OCI-LY3 (cell line): ENCODE measurements around the gene CRYGN.

ENCODE experiments used
- H2AFZ ChIP-seq: fragments of 200-600, 300-600 bp; shearing (Covaris generic); 2 replicates; pipeline ENCODE4 v1.6.0; 2014; ENCODE audit warnings: antibody characterized with exemption, low read depth, low read length
- H3K27ac ChIP-seq: fragments of 200-600, 300-600 bp; sonication (generic); 2 replicates; pipeline ENCODE4 v1.5.1; 2014; ENCODE audit warnings: mild to moderate bottlenecking, low read length, moderate library complexity, mixed read lengths
- H3K27me3 ChIP-seq: fragments of 200-600, 300-600 bp; sonication (generic); 2 replicates; pipeline ENCODE4 v1.6.1; 2014; ENCODE audit warnings: low read depth, low read length, mixed read lengths
- H3K36me3 ChIP-seq: fragments of 200-600, 300-600 bp; sonication (generic); replicated peaks from 2 replicates; pipeline ENCODE3; 2014; ENCODE audit warnings: low read depth, low read length, mixed read lengths
- H3K4me1 ChIP-seq: fragments of 300-600, 200-600 bp; sonication (generic); 2 replicates; pipeline ENCODE4 v1.6.1; 2014; ENCODE audit warnings: low read length, mixed read lengths
- H3K4me2 ChIP-seq: fragments of 200-600, 300-600 bp; sonication (generic); 2 replicates; pipeline ENCODE4 v1.6.1; 2014; ENCODE audit warnings: low read length, mixed read lengths
- H3K4me3 ChIP-seq: fragments of 300-600, 200-600 bp; sonication (generic); 2 replicates; pipeline ENCODE4 v1.5.1; 2014; ENCODE audit warnings: antibody characterized with exemption, mild to moderate bottlenecking, low read length, moderate library complexity
- H3K79me2 ChIP-seq: fragments of 300-600, 200-600 bp; shearing (Covaris generic); 2 replicates; pipeline ENCODE4 v1.6.1; 2014; ENCODE audit warnings: mild to moderate bottlenecking, low read length, mixed read lengths
- H3K9ac ChIP-seq: fragments of 300-600, 200-600 bp; shearing (Covaris generic); 2 replicates; pipeline ENCODE4 v1.6.0; 2014; ENCODE audit warnings: mild to moderate bottlenecking, low read length, moderate library complexity
- H3K9me3 ChIP-seq: fragments of 200-600, 300-600 bp; shearing (Covaris generic); 2 replicates; pipeline ENCODE4 v1.6.1; 2014; ENCODE audit warnings: low read length, mixed read lengths; ENCODE audit not compliant: insufficient read depth
- H4K20me1 ChIP-seq: fragments of 200-600, 300-600 bp; sonication (generic); 2 replicates; pipeline ENCODE4 v1.6.1; 2016; ENCODE audit warnings: low read length, mixed read lengths; ENCODE audit not compliant: insufficient read depth
- CTCF ChIP-seq: fragments of 200-600, 300-600 bp; sonication (generic); IDR thresholded peaks from 2 replicates; pipeline ENCODE4 v1.5.1; 2014; ENCODE audit warnings: antibody characterized with exemption, low read length, low read depth
- EZH2phosphoT487 ChIP-seq: fragments of 200-600 bp; shearing (Covaris generic); IDR thresholded peaks from 2 replicates; pipeline ENCODE4 v1.6.1; 2018; ENCODE audit warnings: antibody characterized with exemption, mixed run types, low read depth

Gene CRYGN

GRCh38 chr7:151435103-151435916 lies 4.6 kb downstream of the CRYGN start:
- Histone ChIP-seq H3K4me1 (peaks cover 7% of the 10 kb centered on the region; the same call in 1 of the 2 replicates), H3K4me3 (no peak overlapping the region), H3K36me3 (no peaks in the 10 kb centered on the region), H3K27me3 (peaks cover 12% of the 10 kb centered on the region), H4K20me1 (no peaks in the 10 kb centered on the region), H3K27ac (no peak overlapping the region), H3K9me3 (no peaks in the 10 kb centered on the region), H3K9ac (no peak overlapping the region), H2AFZ (no peak overlapping the region), H3K79me2 (no peaks in the 10 kb centered on the region), H3K4me2 (no peak overlapping the region)
- TF ChIP-seq CTCF: no peak
- TF ChIP-seq EZH2phosphoT487: no peak

GRCh38 chr7:151434549-151434948 lies 5.4 kb downstream of the CRYGN start:
- Histone ChIP-seq H3K4me1 (peaks cover 7% of the 10 kb centered on the region; the same call in 1 of the 2 replicates), H3K36me3 (no peaks in the 10 kb centered on the region), H3K27ac (no peak overlapping the region), H2AFZ (no peak overlapping the region), H4K20me1 (no peaks in the 10 kb centered on the region), H3K4me2 (no peak overlapping the region), H3K27me3 (peaks cover 12% of the 10 kb centered on the region), H3K9me3 (no peaks in the 10 kb centered on the region), H3K4me3 (no peak overlapping the region), H3K79me2 (no peaks in the 10 kb centered on the region), H3K9ac (no peak overlapping the region)
- TF ChIP-seq EZH2phosphoT487: no peak

GRCh38 chr7:151433721-151434400 lies 6.1 kb downstream of the CRYGN start:
- Histone ChIP-seq H3K9ac (no peak overlapping the region), H3K4me2 (no peak overlapping the region), H3K27me3 (peaks cover 12% of the 10 kb centered on the region), H3K79me2 (no peaks in the 10 kb centered on the region), H2AFZ (no peak overlapping the region), H3K4me1 (peaks cover 7% of the 10 kb centered on the region; the same call in 1 of the 2 replicates), H3K4me3 (no peak overlapping the region), H3K9me3 (no peaks in the 10 kb centered on the region), H3K27ac (no peak overlapping the region), H4K20me1 (no peaks in the 10 kb centered on the region), H3K36me3 (no peaks in the 10 kb centered on the region)
- no peak for TF ChIP-seq CTCF
- no peak for TF ChIP-seq EZH2phosphoT487

- no peaks in the 10 kb centered on the region for H3K9me3 ChIP-seq
- H3K9ac ChIP-seq: no peak overlapping the region
- no peak for TF ChIP-seq CTCF
- TF ChIP-seq EZH2phosphoT487: no peak
- H3K27me3 ChIP-seq: peaks cover 10% of the 10 kb centered on the region
- H3K36me3 ChIP-seq: no peaks in the 10 kb centered on the region
- no peaks in the 10 kb centered on the region for H4K20me1 ChIP-seq
- H3K79me2 ChIP-seq: no peaks in the 10 kb centered on the region
- H3K4me3 ChIP-seq: no peak overlapping the region
- H3K27ac ChIP-seq: no peak overlapping the region
- H2AFZ ChIP-seq: no peak overlapping the region
- peaks cover 7% of the 10 kb centered on the region; the same call in 1 of the 2 replicates for H3K4me1 ChIP-seq
- no peak overlapping the region for H3K4me2 ChIP-seq
These were observed 7.1 kb downstream of the CRYGN start for GRCh38 chr7:151432658-151433521.
